Lung (tissue), 12 donors: ENCODE data around the gene CDH23. TPM values are rescaled to one million over a fixed set of nuclear protein-coding genes. Genes with fewer than 3 reads are reported as not detected.

Experiments
- ATAC-seq: fragments of 200-7000 bp; cut with Tn5 transposase; one replicate; pipeline ENCODE4 v1.9.1; 2020; ENCODE audit warnings: moderate number of reproducible peaks; ENCODE audit not compliant: insufficient read depth, low FRiP score
- DNase-seq, 3 donors: peaks; one replicate each; pipeline ENCODE4 v3.0.0-alpha.2; 2013 to 2017
- H3K27ac ChIP-seq, 2 donors: one replicate each; pipeline ENCODE4 v1.5.1; 2013; ENCODE audit warnings: mild to moderate bottlenecking in 2 of 2, moderate library complexity in 2 of 2, control low read depth in 1 of 2, inconsistent platforms in 1 of 2, low read depth in 1 of 2, low read length in 1 of 2
- H3K27me3 ChIP-seq, 3 donors: one replicate each; pipeline ENCODE4 v1.5.1; 2013; ENCODE audit warnings: low read length in 2 of 3; ENCODE audit not compliant: control insufficient read depth in 3 of 3, insufficient read depth in 3 of 3
- H3K36me3 ChIP-seq, 4 donors: one replicate each; pipeline ENCODE4 v1.5.1; 2013; ENCODE audit warnings: low read length in 4 of 4, mild to moderate bottlenecking in 1 of 4, moderate library complexity in 1 of 4; ENCODE audit not compliant: control insufficient read depth in 4 of 4, insufficient read depth in 4 of 4
- H3K4me1 ChIP-seq, 5 donors: one replicate each; pipeline ENCODE4 v1.5.1; 2013; ENCODE audit warnings: low read length in 5 of 5, mild to moderate bottlenecking in 2 of 5, moderate library complexity in 1 of 5; ENCODE audit not compliant: control insufficient read depth in 5 of 5, insufficient read depth in 5 of 5
- H3K4me3 ChIP-seq: one replicate; pipeline ENCODE4 v1.5.1; 2013; ENCODE audit warnings: mild to moderate bottlenecking, control low read depth, moderate library complexity
- H3K9ac ChIP-seq, 2 donors: one replicate each; pipeline ENCODE4 v1.5.1; 2013; ENCODE audit warnings: low read length in 2 of 2, control low read depth in 1 of 2; ENCODE audit not compliant: insufficient read depth in 1 of 2
- H3K9me3 ChIP-seq, 4 donors: one replicate each; pipeline ENCODE4 v1.5.1; 2013; ENCODE audit warnings: low read length in 3 of 4, mild to moderate bottlenecking in 1 of 4, moderate library complexity in 1 of 4; ENCODE audit not compliant: control insufficient read depth in 4 of 4, insufficient read depth in 3 of 4
- CTCF ChIP-seq: IDR thresholded peaks from 2 replicates; pipeline ENCODE4 v1.5.1; 2012; ENCODE audit warnings: mild to moderate bottlenecking; ENCODE audit errors: control extremely low read depth, extremely low read depth
- WGBS, 2 donors: extraction: QIAGEN DNeasy Blood & Tissue Kit; methylation state at CpG; one replicate each; pipeline ENCODE4 v1.1.7; 2013; 5-methylcytosine and 5-hydroxymethylcytosine counted together
- polyA plus RNA-seq, 2 donors: library from polyadenylated mRNA; stranded (reverse); fragments of 200-250 nt; gene quantifications; one replicate each; pipeline ENCODE4 v1.2.1, GENCODE V29; 2013
- total RNA-seq, 2 donors: library from RNA; depleted of rRNA in 1 of 2; stranded (reverse); fragments of >200 nt in 1 of 2; gene quantifications; one replicate each; pipeline ENCODE4 v1.2.1, GENCODE V29; 2014 to 2021
- donor health status: control.
- donor health status: control.
- donor health status: Bipolar disorder and iron deficiency.
- donor health status: healthy.
- donor health status: DM: yes; HTN: yes; CAD: no.

CDH23 gene
- total and polyA plus RNA-seq, 4 donors: 4.5 to 29.5 (median 6.0) TPM

GRCh38 chr10:71774916-71775702 is 378.4 kb downstream of the CDH23 start:
- TF ChIP-seq CTCF: no peak
- Histone ChIP-seq H3K9ac (no peak overlapping the region), H3K27ac (peak overlapping the region in 1 of 2 donors; percentile 86), H3K27me3 (peaks cover 0 to 2% (median 0%) of the 10 kb centered on the region in 3 donors), H3K4me3 (no peak overlapping the region), H3K36me3 (no peaks in the 10 kb centered on the region), H3K4me1 (peaks cover 4 to 24% (median 9%) of the 10 kb centered on the region in 5 donors), H3K9me3 (peaks cover 0 to 2% (median 0%) of the 10 kb centered on the region in 4 donors)
- WGBS, 2 donors: 33 to 56% methylated on average over 3 of the region's 3 CpGs
- ATAC-seq (no peak), DNase-seq (no peak)

GRCh38 chr10:71776481-71776925 is 379.8 kb downstream of the CDH23 start:
- DNase-seq (peak in 1 of 3 donors; percentile 26), ATAC-seq (no peak)
- WGBS, 2 donors: 17 to 71% methylated on average over 2 of the region's 2 CpGs
- peaks cover 0 to 2% (median 0%) of the 10 kb centered on the region in 4 donors for H3K9me3 ChIP-seq
- H3K4me1 ChIP-seq: peaks cover 0 to 13% (median 5%) of the 10 kb centered on the region in 5 donors
- no peak overlapping the region for H3K4me3 ChIP-seq
- no peaks in the 10 kb centered on the region for H3K36me3 ChIP-seq
- no peak for TF ChIP-seq CTCF
- H3K9ac ChIP-seq: no peak overlapping the region
- no peak overlapping the region for H3K27ac ChIP-seq
- H3K27me3 ChIP-seq: peaks cover 0 to 2% (median 0%) of the 10 kb centered on the region in 3 donors

DNA sequence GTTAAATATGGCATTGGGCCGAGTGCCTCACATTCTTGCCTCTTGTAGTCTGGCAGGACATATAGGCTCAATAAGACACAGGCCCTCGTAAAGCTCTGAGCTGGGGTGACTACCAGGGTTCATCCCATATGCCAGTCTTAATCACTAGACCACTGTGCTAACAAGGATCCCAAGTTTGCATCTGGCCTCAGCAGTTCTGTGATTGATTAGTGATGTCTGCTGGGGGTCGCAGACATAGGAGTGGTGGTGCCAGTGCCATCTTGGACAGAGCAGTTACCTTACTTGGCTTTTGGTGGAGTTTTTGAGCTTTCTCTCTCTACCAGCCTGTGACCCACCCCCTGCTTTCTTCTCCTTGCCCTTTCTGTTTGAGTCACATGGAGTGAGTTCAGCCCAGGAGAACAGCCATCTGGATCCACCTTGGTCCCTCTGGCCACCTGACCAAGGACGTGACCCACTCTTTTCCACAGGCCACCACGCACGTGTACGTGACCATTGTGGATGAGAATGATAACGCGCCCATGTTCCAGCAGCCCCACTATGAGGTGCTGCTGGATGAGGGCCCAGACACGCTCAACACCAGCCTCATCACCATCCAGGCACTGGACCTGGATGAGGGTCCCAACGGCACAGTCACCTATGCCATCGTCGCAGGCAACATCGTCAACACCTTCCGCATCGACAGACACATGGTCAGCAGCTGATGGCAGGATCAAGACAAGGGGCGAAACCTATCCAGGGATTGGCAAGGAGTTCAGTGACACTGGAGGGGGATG is 380.7 kb downstream of the CDH23 start:
- no peak for TF ChIP-seq CTCF
- H3K9ac ChIP-seq: no peak overlapping the region
- no peak overlapping the region for H3K27ac ChIP-seq
- DNase-seq (no peak), ATAC-seq (no peak)
- peaks cover 0 to 9% (median 5%) of the 10 kb centered on the region in 5 donors for H3K4me1 ChIP-seq
- H3K36me3 ChIP-seq: no peaks in the 10 kb centered on the region
- no peak overlapping the region for H3K4me3 ChIP-seq
- WGBS, 2 donors: 97% methylated on average over 17 of the region's 17 CpGs
- peaks cover 0 to 2% (median 0%) of the 10 kb centered on the region in 4 donors for H3K9me3 ChIP-seq
- H3K27me3 ChIP-seq: peaks cover 0 to 2% (median 0%) of the 10 kb centered on the region in 3 donors
